NCI-H2107 (cell line): Measurements from ENCODE around the gene FCRL3.
"Not testable (repeated sequence)": the region's sequence is repeated elsewhere in the genome, so short reads cannot be mapped to it uniquely, and the experiment has no call there.

Experiments used
- DNase-seq: peaks from one replicate; lab custom pipeline; 2025; lab: John Stamatoyannopoulos, UW

FCRL3 gene

GRCh38 chr1:157700732-157701131, at the start of gene FCRL3:
FCRL3 (minus strand) TSS chr1:157700769; CDS start chr1:157700489, 280 bp downstream.
- no peak for DNase-seq

DNA sequence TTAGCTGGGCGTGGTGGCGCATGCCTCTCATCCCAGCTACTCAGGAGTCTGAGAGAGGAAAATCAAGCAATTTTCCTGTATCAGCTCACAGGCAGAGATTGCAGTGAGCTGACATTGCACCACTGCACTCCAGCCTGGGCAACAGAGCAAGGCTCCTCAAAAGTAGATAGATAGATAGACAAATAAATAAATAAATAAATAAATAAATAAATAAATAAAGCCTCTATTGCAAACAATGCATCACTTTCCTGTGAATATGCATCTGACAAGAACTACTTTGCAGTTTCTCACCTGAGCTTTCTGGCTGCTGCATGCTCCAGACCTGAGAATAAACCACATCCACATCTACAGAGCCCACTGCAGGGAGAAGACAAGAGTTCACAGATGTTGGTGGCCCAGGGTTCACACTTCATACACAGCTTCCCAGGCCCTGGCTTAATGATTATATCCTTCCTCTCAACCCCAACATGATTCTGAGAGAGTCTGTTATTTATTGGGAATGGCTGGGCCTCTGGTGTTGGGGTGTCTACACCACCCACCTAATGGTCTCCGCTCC, 47.8 kb upstream of the FCRL3 start:
- no peak for DNase-seq

GRCh38 chr1:157739229-157739901, 38.8 kb upstream of the FCRL3 start:
- DNase-seq: no peak

DNA sequence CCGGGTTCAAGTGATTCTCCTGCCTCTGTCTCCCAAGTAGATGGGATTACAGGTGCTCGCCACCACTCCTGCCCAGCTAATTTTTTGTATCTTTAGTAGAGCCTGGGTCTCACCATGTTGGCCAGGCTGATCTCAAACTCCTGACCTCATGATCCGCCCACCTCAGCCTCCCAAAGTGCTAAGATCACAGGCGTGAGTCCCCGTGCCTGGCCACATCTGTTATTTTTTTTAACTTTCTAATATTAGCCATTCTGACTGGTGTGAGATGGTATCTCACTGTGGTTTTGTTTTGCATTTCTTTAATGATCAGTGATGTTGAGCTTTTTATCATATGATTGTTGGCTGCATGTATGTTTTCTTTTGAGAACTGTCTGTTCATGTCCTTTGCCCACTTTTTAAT, 35.4 kb upstream of the FCRL3 start:
- DNase-seq: not testable (repeated sequence)

- no peak for DNase-seq
These were observed 33.8 kb upstream of the FCRL3 start for GRCh38 chr1:157734321-157734720.

GRCh38 chr1:157732755-157733154, 32.2 kb upstream of the FCRL3 start:
- no peak for DNase-seq

DNA sequence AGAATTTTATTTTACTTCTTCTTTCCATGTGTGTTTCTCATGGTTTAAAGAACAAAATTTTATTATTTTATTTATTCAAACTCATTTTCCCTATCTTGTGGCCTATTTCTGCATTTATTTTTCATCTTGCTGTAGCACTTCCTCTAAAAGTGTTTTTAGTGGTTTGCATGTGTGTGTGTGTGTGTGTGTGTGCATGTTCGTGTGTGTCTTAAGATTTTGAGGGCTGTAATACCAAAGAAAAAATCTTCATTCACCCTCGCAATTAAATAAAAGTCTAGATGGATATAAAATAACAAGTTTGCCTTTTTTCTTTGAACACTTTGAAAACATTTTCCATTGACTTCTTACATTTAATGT, 24.6 kb upstream of the FCRL3 start:
- no peak for DNase-seq

DNA sequence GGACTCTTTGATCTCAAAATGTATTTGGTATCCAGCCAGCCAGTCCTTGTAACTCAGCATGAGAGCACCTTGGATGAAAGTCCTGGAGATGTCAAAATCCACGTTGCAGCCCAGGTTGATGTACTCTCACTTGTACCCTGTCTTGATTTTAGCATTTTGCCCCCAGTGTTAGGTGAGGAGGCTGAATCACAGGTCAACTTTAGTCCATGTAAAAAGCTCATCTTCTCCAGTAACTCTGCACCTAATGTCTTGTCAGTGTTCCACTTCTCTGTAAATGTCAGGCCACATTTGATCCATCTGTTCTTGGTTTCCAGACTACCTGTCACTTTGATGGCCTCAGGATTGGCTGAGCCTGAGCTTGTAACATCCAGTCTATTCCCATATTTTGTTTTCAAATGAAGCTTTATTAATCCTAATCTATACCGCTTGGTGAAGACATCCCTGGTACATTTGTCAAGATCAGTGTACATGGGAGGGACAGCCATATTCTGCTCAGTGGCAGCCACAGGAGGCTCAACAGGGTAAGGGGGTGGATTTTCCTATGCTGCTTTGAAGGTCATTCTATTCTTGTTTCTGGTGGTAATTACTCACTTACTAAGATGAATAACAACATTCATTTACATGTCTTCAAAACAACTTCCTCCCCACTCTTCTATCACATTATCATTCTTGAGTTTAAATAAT, 24.1 kb upstream of the FCRL3 start:
- no peak for DNase-seq

- DNase-seq: no peak
These were observed 22.6 kb upstream of the FCRL3 start for GRCh38 chr1:157723157-157723556.

DNA sequence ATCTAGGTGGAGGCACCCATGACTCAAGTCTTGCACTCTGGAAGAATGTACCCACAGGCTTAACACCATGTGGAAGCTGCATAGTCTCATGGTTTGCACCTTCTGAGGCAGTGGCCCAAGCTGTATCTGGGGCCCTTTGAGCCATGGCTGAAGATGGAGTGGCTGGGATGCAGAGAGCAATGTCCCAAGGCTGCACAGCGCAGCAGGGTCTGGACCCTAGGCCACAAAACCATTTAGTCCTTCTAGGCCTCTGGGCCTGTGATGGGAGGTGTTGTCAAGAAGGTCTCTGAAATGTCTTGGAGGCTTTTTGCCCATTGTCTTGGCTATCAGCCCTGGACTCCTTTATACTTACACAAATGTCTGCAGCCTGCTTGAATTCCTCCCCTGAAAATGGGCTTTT, 21.4 kb upstream of the FCRL3 start:
- DNase-seq: no peak

GRCh38 chr1:157715736-157716135, 15.2 kb upstream of the FCRL3 start:
- no peak for DNase-seq

- DNase-seq: no peak
These were observed 11.2 kb upstream of the FCRL3 start for GRCh38 chr1:157711802-157712201.

DNA sequence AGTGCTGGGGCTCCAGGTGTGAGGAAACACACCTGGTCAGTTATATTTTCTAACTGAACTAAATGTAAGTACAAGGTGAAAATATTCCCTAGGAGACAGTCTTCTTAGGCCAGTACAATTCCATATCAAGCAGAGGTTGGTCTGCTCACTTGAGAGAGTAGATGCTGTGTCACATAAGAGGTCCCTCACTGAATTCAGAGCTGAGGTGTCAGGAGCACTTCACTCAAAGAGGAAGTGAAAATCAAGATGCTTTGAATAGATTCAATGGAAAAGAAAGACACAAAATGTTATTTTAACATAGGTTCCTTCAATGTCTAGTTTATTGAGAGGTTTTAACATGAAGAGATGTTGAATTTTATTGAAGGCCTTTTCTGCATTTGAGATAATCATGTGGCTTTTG, 4.3 kb upstream of the FCRL3 start:
- no peak for DNase-seq

GRCh38 chr1:157703981-157704380, 3.4 kb upstream of the FCRL3 start:
- no peak for DNase-seq

DNA sequence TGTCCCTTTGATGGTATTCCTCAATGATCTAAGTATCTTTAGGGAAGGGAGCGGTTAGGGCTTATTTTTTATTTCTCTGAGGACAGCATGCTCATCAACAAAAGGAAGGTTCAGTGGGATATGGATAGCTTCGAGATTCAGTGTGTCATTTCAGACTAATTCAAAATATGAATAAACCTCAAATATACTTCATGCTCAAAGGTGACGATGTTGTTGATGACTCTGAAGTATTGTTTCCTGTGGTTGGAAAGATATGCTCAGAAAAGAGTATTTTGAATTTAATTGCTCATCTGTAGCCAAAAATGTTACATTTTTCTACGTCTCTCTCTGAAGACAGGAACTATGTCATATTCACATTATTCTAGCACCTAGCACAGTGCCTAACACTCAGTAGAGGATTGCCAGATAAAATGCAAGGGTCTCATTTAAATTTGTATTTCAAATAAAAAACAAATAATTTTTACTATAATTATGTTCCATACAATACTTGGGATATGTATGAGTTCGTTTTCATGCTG, 1.8 kb upstream of the FCRL3 start:
- DNase-seq: no peak

DNA sequence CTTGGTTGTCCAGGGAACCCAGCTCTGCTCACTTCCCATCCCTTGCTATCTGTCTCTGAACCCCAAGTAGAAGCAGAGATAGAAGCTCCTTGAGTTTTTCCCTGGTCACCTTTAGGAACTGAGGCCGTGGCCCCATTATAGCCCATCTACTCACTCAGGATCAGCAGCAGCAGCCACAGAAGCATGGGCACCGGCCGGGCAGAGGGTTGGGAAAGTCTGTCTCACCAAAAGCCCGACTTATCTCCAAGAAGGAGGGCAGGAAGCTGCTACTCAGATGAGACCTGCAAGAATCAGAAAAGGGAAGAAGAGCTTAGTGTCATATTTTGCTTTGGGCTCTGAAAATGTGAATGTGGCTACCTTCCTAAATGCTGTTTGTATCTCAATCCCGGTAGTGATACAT, 264 bp downstream of the FCRL3 start:
- no peak for DNase-seq

- DNase-seq: no peak
These were observed 2.6 kb downstream of the FCRL3 start for GRCh38 chr1:157697781-157698569.

- no peak for DNase-seq
These were observed 3.5 kb downstream of the FCRL3 start for GRCh38 chr1:157696966-157697628.

GRCh38 chr1:157695417-157695816, 5.2 kb downstream of the FCRL3 start:
- DNase-seq: no peak

DNA sequence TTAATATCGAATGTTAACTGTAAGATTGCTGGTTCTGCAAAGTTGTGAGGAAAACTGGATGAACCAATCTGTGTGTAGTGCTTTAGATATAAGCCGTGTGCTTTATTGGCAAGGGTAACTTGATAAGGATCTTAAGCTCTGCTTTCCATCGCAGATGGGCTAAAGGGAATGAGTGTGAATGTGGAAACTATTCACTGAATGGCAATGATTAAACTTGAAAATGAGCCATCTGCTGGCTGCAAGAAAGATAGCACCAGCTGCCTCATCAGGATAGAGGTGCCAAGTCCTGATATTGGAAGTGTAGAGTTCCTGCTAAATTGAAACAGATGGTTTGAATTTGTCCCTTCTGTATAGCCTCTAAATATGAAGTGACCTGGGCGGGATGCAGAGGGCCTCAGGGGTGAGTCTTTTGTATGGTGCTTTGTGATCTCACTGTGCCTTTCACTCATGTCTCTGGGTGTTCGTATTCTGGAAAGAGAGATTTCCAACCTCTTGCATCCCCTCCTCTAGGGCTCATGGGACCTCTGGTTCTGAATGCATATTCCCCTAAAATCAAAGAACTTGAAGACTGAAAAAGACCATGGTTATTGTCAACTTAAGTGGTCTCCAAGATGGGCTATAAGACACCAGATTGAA, 9.2 kb downstream of the FCRL3 start:
- DNase-seq: no peak

DNA sequence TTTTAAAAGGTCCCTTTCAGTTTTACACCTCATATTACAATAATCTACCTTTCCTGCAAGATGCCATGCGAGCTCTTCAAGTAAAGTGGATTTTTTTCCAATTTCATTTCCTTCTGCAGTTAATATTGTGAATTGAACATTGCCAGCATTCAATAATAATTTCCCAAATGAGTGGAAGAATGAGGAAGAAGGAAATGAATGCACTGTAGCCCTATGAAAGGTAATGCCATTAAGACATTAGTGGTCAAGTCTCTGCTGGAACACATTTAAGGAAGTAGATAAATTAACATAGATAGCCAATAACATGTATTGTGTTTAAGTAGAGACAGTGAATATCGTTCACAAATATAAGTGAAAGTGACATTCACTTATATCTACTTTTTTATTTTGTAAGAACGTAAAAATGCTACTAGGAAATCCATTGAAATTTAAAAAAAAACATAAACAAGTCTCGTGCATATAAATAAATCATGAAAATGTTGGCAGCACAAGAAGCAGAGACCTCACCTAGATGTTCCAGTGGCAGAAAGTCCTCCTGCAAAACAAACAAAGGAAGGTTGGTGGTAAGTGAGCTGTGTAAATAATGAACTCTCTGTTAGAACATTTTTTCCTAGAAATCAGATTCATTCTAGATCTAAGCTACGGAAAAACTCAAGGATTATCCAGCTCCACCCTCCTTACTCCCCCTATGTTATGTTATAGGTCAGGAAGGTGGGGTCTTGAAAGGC, 17.7 kb downstream of the FCRL3 start:
- DNase-seq: no peak
